SU-DHL-6 (cell line): Measurements from ENCODE around the gene WDR41.
"Not testable (repeated sequence)": the region's sequence is repeated elsewhere in the genome, so short reads cannot be mapped to it uniquely, and the experiment has no call there.

Experiments
- EZH2phosphoT487 ChIP-seq: fragments of 200-600 bp; sonication (generic), shearing (Covaris generic); conservative IDR thresholded peaks from 2 replicates; pipeline ENCODE4 v1.6.1; 2018; ENCODE audit warnings: mild to moderate bottlenecking, antibody characterized with exemption, low read length, moderate library complexity, mixed read lengths
- TF ChIP-seq, protein P1 (sequence below): fragments of 200-600 bp; sonication (generic); IDR thresholded peaks from one replicate; pipeline ENCODE4 v1.5.1; 2017; ENCODE audit warnings: antibody characterized with exemption, mild to moderate bottlenecking, low read length, moderate library complexity; ENCODE audit not compliant: insufficient read depth, poor library complexity, severe bottlenecking

DNA sequence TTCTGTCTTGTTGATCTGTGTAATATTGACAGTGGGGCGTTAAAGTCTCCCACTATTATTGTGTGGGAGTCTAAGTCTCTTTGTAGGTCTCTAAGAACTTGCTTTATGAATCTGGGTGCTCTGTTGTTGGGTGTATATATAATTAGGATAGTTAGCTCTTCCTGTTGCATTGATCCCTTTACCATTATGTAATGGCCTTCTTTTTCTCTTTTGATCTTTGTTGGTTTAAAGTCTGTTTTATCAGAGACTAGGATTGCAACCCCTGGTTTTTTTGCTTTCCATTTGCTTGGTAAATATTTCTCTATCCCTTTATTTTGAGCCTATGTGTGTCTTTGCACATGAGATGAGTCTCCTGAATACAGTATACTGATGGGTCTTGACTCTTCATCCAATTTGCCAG lies 105.8 kb downstream of the WDR41 start:
- TF ChIP-seq EZH2phosphoT487: not testable (repeated sequence)
- TF ChIP-seq, protein P1, sequence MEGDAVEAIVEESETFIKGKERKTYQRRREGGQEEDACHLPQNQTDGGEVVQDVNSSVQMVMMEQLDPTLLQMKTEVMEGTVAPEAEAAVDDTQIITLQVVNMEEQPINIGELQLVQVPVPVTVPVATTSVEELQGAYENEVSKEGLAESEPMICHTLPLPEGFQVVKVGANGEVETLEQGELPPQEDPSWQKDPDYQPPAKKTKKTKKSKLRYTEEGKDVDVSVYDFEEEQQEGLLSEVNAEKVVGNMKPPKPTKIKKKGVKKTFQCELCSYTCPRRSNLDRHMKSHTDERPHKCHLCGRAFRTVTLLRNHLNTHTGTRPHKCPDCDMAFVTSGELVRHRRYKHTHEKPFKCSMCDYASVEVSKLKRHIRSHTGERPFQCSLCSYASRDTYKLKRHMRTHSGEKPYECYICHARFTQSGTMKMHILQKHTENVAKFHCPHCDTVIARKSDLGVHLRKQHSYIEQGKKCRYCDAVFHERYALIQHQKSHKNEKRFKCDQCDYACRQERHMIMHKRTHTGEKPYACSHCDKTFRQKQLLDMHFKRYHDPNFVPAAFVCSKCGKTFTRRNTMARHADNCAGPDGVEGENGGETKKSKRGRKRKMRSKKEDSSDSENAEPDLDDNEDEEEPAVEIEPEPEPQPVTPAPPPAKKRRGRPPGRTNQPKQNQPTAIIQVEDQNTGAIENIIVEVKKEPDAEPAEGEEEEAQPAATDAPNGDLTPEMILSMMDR: not testable (repeated sequence)
